ENCODE measurements around the gene RUVBL2.

Gene RUVBL2

DNA sequence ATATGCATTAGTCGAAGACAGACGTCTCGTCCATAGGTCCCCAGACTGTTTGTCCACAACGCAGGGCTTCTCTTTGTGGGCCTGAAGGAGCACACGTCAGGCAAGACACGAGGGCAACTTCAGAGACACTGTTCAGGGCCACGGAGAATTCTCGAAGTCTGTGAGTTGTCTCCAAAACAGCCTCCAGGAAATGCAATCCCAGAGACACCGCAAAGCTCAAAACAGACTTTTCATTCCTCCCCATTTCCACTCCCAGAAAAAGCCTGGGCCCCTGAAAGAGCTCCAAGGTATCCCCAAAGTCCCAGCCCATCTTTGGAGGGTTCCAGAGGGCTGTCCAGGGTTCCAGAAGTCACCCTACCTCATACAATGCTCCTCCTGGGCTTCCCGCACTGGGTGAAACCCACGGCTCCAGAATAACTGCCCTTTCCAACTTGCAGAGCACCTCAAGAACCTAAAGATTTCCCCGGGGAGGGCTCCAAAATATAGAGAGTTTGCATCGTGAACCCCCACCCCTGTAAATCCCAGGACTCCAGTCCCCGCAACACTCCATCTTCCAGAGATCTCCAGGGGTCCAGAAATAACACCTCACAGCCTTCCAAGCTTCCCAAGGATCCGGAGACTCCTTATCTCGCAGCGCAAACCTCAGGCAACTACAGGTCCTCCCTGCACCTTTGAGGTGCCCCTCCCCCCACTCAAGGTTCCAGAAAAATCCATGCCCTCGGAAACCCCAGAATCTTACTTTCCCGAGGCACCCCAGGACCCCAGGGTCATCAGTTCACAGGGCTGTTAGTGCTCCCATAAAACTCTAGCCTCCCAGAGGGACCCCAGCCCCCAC, 29.3 kb upstream of the RUVBL2 start:
- no peak for DNase-seq

DNA sequence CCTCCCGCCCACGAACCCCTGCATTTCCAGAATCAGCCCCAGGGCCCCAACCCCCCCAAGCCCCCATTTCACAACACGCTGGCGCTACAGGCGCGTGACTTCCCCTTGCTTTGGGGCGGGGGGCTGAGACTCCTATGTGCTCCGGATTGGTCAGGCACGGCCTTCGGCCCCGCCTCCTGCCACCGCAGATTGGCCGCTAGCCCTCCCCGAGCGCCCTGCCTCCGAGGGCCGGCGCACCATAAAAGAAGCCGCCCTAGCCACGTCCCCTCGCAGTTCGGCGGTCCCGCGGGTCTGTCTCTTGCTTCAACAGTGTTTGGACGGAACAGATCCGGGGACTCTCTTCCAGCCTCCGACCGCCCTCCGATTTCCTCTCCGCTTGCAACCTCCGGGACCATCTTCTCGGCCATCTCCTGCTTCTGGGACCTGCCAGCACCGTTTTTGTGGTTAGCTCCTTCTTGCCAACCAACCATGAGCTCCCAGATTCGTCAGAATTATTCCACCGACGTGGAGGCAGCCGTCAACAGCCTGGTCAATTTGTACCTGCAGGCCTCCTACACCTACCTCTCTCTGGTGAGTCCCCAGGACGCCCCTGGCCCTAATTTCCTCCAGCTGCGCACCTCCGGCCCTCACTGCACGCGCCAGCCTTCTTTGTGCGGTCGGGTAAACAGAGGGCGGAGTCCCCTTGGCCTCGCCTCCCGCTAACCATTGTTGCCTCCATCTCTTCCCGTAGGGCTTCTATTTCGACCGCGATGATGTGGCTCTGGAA, 28.5 kb upstream of the RUVBL2 start, which contains the start of gene FTL:
Gene FTL, plus strand, starts transcription at position 270 of the 766 bp plus-strand sequence. Its CDS starts 199 bp downstream, at position 469.
- DNase-seq = peak; percentile 88 to 91

DNA sequence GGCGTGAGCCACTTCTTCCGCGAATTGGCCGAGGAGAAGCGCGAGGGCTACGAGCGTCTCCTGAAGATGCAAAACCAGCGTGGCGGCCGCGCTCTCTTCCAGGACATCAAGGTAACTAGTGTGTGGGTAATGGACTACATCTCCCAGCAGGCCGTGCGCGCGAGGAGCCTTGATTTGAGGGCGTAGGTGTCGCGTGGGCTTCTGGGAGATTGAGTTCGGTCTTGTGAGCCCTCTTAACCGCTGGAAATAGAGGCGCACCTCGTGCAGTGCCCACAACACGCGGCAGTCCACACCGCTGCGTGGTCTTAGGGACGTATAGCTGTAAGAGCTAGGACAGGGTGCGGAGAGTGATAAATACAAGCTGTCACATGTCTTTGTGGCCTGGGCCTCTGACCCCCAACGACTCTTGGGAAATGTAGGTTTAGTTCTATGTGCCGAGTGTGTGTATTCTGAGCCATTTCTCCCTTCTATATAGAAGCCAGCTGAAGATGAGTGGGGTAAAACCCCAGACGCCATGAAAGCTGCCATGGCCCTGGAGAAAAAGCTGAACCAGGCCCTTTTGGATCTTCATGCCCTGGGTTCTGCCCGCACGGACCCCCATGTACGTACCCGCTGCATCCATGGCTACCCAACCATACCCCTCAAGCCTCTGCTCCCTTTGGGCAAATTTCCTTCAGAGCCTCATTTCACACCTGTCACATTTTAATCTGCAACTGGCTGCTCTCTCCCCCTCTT, 27.7 kb upstream of the RUVBL2 start:
- peak; percentile 49 to 77 for DNase-seq

GRCh38 chr19:48966541-48967345, 26.9 kb upstream of the RUVBL2 start:
- DNase-seq = no peak

DNA sequence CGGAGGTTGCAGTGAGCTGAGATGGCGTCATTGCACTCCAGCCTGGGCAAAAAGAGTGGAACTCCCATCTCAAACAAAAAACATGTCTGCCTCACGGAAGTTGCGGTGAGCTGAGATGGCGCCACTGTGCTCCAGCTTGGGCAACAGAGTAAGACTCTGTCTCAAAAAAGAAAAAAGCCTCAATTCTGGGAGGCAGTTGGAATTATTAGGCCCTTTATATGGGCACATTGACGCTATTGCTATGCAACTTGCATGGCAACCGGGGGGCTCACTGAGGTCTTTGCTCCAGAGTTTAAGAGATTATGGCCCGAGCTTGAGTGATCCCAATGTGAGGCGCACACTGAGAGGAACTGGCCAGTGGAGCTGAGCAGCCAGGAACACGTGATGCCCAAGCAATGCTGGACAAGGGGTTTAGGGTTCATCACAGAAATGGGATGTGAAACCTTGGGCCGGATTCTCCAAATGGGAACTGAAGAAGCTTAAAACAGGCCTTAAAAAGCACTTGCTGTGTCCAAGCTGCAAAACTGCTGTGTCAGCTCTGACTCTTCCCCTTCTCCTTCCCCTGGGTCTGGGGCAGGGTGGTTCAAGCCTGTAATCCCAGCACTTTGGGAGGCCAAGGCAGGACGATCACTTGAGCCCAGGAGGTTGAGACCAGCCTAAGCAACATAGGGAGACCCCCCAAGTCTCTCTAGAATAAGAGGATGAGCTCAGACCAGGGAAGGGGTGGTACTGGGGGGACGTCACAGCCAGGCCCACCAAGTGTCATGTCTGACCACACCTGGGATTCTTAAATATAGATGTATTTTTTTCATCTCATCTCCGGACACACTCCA, 26.1 kb upstream of the RUVBL2 start:
- DNase-seq = peak in 1 of 2 donors; percentile 25

DNA sequence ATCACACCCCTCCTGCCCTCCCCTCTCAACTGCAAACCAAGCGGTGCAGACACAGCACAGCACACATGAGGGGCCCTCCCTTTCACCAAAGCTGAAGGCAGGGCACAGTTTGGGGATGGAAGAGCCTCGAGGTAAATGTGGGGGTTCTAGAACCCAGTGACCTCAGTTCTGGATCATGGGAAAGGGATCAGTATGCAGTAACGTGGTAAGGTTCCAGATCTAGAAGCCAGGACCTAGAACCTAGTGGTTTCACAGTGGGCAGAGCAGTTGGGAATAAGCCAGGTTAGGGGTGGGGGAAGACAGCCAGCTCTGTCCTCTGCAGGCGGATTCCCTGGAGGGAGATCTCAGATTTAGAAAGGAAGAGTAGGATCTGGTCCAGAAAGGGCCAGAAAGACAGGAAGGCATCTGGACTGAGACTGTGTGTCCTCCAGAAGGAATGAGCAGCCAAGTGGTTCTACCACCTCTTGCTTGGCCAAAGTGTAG, 25.5 kb upstream of the RUVBL2 start:
- DNase-seq = no peak

DNA sequence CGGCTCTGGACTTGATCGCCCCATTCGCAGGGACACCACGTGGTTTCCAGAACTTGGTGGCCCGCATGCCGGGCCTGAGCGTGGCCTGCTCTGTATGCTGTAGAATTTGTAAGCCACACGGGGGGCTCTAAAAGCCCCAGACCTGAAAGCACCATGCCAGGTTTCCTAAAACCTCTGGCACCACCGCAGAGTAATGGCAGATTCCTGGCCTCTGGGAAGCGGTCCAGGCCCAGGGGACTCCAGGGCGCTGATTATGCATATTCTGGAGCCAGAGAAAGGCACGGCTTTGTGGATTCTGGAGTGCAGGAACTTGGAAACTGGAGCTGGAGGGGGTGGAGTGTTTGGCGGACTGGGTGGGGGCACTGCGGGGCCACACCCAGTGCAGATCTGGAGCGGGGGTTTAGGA, 24.9 kb upstream of the RUVBL2 start:
- DNase-seq = no peak

DNA sequence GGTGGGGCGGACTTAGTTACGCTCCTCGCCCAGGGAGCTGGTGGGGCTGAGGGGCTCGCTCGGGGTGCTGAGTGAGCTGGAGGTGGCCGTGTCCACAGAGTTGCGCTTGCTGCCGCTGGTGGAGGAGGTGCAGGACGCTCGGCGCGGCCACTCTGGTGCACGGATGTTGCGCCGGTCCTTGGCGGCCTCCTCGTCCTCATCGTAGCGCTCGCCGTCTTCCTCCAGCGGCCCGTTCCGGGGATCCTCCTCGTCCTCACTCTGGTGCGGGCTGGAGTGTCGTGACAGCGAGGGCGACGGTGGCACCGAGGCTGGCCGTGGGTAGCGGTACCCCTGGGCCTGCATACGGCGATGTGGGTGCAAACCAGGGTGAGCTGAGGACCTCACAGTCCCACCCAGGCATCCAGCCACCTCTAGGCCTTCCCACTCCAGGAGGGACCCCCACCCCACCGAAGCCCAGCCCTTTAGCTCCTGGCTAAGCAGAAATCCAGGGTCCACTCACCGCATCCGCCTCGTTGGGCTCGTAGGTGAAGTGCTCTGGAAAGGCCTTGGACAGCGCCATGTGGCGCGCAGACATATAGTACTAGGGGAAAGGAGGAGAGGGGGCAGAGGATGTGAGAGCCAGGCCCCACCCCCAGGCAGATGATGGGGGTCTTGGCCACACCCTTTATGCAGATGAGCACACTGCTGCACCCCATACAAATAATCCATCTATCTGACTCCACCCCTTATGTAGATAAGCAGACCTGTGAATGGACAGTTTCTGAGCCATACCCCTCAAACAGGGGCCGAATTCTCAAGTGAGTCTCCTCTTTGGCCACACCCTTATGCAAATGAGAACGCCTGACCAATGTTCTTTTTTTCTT, 24.2 kb upstream of the RUVBL2 start:
- DNase-seq = no peak

DNA sequence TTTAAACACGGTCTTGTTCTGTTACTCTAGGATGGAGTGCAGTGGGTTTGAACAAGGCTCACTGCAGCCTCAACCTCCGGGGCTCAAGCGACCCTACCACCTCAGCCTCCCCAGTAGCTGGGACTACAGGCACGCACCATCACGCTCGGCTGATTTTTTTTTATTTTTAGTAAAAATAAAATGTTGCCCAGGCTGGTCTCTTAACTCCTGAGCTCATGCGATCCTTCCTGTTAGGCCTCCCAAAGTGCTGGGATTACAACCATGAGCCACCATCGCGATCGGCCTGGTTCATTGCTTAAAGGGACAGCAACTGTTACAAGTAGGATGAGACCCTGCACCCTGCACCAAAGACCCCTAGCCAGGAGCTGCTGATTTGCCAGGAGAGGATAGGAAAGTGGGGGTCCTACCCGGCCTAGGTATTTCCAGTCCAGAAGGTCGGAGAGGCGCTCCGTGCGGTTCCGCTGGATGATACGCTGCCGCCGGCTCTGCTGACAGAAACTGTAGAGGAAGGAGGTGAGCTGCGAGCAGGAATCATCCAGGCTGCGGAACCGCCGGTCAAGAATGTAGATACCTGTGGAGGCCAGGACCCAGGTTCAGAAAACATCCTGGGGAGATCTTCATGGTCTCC, 23.4 kb upstream of the RUVBL2 start:
- DNase-seq = no peak

GRCh38 chr19:48970923-48971395, 22.7 kb upstream of the RUVBL2 start:
- peak; percentile 51 to 83 for DNase-seq

GRCh38 chr19:48975947-48976847, 17.5 kb upstream of the RUVBL2 start:
- DNase-seq = peak in 1 of 2 donors; percentile 15

DNA sequence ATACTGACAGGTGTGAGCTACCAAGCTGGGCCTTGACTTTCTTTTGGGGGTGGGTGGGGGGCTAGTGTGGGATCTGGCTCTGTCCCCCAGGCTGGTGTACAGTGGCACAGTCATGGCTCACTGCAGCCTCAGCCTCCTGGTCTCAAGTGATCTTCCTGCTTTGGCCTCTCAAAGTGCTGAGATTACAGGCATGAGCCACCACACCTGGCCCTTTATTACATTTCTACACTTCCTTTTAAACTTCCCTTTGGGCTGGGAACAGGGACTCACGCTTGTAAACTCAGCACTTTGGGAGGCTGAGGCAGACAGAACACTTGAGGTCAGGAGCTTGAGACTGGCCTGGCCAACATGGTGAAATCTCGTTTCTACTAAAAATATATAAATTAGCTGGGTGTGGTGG, 16.6 kb upstream of the RUVBL2 start:
- no peak for DNase-seq

- DNase-seq = no peak
Observed at GRCh38 chr19:48982280-48982679, 11.4 kb upstream of the RUVBL2 start.

DNA sequence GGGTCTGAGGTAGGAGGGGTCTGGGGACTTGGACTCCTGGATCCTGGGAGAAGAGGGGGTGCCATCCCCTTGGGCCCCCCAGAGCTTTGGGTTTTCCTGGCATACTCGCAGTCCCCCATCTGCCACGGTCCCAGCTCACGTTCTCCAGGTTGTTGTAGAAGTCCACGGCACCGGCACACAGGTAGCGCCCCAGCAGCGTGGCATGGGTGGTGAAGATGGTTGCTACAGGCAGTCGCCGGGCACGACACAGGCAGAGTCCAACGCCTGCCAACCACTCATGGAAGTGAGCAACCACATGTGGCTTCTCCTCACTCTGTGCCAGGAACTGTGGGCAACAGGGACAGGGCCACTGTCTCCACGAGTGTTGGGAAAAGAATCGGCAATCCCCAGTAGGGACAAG, 8.0 kb upstream of the RUVBL2 start:
- no peak for DNase-seq

GRCh38 chr19:48986211-48986610, 7.5 kb upstream of the RUVBL2 start:
- DNase-seq = no peak

DNA sequence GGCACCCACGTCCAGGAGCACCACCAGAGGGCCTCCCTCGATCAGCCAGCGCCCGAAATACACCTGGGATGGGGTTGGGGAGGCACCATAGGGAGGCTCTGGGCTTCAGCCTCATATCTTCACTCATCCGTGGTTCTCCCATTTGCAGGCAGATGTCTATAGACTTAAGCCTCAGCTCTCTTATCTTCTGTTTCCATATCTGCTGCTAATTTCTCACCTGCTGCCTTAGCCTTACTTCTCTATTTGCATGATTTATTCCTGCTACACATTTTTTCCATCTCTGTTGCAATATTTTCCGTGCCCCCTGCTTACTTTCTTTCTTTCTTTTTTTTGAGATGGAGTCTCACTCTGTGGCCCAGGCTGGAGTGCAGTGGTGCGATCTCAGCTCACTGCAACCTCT, 6.4 kb upstream of the RUVBL2 start:
- no peak for DNase-seq

GRCh38 chr19:48988286-48988685, 5.4 kb upstream of the RUVBL2 start:
- DNase-seq = no peak

DNA sequence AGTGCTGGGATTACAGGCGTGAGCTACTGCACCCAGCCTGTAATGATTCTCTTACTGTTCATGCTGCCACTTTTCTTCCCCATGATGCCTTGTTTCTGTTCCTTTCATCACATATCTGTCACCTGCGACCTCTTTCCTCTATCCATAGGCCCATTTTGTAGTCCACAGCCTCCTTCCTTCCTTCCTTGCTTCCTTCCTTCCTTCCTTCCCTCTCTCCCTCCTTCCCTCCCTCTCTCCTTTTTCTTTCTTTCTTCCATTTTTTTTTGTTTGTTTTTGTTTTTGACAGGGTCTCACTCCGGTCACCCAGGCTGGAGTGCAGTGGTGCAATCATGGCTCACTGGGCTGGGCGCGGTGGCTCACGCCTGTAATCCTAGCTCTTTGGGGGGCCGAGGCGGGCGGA, 4.8 kb upstream of the RUVBL2 start:
- DNase-seq = no peak

Measured in bone marrow (tissue), 2 donors.